BE2C (cell line): ENCODE data around the gene FOXO3.

Source experiments
- DNase-seq: peaks from one replicate; pipeline ENCODE4 v3.0.0-alpha.2; 2020
- H3K27me3 ChIP-seq: fragments of 250-450 bp; sonication (Bioruptor Pico); 2 replicates; pipeline ENCODE4 v1.5.1; 2020; ENCODE audit warnings: mild to moderate bottlenecking
- H3K36me3 ChIP-seq: fragments of 250-450 bp; sonication (Bioruptor Pico); 2 replicates; pipeline ENCODE4 v1.5.1; 2020; ENCODE audit warnings: mild to moderate bottlenecking
- H3K4me1 ChIP-seq: fragments of 250-450 bp; sonication (Bioruptor Pico); 2 replicates; pipeline ENCODE4 v1.5.1; 2020
- H3K4me3 ChIP-seq: 2 replicates; pipeline ENCODE4 v1.5.1; 2011; ENCODE audit warnings: low read depth, low read length
- H3K9me3 ChIP-seq: fragments of 250-450 bp; sonication (Bioruptor Pico); 2 replicates; pipeline ENCODE4 v1.5.1; 2020
- TF ChIP-seq, protein P1 (sequence below): IDR thresholded peaks from 2 replicates; pipeline ENCODE4 v1.5.1; 2012; ENCODE audit warnings: mild to moderate bottlenecking, low read depth, low read length

Gene FOXO3

DNA sequence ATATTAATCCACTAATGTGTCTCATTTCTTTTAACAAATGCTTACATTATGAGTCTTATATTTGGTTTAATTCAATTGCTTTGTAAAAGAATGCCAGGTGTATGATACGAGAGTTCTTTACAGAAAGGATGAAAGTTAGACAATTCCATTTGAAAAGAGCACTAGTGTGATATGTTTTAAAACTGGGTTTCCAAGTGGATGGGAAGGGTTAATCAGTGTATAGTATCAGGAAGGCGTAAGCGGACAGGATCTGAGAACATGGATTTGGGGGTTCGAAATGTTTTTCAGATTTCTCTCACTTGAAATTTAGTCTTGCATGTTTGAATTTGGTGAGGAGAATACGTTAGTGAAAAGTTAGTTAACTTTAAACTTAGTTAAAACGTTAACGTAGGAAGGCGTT is 2.6 kb downstream of the FOXO3 start:
- Histone ChIP-seq H3K4me1 (peaks cover 15% of the 10 kb centered on the region), H3K27me3 (no peaks in the 10 kb centered on the region), H3K4me3 (peak overlapping the region; percentile 93), H3K36me3 (peaks cover 5% of the 10 kb centered on the region; the same call in 1 of the 2 replicates), H3K9me3 (no peaks in the 10 kb centered on the region)
- TF ChIP-seq, protein P1, sequence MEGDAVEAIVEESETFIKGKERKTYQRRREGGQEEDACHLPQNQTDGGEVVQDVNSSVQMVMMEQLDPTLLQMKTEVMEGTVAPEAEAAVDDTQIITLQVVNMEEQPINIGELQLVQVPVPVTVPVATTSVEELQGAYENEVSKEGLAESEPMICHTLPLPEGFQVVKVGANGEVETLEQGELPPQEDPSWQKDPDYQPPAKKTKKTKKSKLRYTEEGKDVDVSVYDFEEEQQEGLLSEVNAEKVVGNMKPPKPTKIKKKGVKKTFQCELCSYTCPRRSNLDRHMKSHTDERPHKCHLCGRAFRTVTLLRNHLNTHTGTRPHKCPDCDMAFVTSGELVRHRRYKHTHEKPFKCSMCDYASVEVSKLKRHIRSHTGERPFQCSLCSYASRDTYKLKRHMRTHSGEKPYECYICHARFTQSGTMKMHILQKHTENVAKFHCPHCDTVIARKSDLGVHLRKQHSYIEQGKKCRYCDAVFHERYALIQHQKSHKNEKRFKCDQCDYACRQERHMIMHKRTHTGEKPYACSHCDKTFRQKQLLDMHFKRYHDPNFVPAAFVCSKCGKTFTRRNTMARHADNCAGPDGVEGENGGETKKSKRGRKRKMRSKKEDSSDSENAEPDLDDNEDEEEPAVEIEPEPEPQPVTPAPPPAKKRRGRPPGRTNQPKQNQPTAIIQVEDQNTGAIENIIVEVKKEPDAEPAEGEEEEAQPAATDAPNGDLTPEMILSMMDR = no peak
- no peak for DNase-seq

DNA sequence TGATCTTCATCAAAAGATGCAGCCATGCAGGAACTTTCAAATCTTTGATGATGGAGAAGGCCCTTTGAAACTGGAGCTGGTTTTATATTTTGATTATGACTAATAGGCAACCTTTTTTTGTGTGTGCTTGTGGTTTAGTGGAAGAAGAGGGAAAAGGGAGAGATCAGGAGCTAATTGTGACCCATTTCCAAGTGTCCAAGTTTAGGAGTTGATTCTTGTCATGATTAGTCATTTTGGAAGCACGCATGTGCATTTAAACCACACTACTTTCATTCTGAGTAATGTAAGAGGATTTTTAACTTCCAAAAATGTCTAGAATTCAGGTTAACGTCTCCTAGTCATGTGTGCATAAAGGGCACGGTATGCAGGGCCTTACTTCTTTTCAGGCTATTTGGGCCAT is 3.5 kb downstream of the FOXO3 start:
- H3K36me3 ChIP-seq = peaks cover 11% of the 10 kb centered on the region
- H3K4me3 ChIP-seq = no peak overlapping the region
- TF ChIP-seq, protein P1 = no peak
- peaks cover 15% of the 10 kb centered on the region for H3K4me1 ChIP-seq
- H3K9me3 ChIP-seq = no peaks in the 10 kb centered on the region
- H3K27me3 ChIP-seq = no peaks in the 10 kb centered on the region
- no peak for DNase-seq

DNA sequence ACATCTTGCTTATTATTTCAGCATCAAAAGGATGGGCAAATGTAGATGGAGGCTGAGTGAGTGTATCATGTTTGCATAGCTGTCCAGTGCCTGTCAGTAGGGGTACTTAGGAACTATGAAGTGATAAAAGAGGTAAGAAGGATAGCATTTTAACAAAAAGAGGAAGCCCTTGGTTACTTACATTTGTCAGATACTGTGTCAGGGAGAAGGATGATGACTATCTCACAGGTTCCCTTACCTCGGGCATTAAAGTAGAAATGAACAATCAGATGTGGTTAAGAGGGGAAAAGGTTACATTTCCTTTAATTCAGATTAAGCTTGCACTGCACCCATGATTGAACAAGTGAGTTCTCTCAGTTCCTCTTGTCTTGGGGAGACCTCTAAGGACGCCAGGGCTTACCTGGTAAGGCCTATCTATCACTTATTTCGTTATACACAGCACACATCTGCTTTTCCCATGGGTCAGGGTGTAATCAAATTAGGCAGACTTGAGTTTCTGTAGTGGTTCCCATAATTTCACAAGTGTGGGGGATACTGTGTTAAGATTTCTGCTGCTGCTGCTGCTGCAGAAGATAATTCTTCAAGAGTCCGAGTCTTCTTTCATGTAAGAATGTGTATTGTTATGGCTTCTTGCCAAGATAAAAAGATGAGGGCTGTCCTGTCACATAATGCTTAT is 4.5 kb downstream of the FOXO3 start:
- peaks cover 15% of the 10 kb centered on the region for H3K36me3 ChIP-seq
- H3K9me3 ChIP-seq = no peaks in the 10 kb centered on the region
- H3K27me3 ChIP-seq = no peaks in the 10 kb centered on the region
- no peak for DNase-seq
- H3K4me3 ChIP-seq = no peak overlapping the region
- TF ChIP-seq, protein P1 = no peak
- H3K4me1 ChIP-seq = peaks cover 15% of the 10 kb centered on the region

DNA sequence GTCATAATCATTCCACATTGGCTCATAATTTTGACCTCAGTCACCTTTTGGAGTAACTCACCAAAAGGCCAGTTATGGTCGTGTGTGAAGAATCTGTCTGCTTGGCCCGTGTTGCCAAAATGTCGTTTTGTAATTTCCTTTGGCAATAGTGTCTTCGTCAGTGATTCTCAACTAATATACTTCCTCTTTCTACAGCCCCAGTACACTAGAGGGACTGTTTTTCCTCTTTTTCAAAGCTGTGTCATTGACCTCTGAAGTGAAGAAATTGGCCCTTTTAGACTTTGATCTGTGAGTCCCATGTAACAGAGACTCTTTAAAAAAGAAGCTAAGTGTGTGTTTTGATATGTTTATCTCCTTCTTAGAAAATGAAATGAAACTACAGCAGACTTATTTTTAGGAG is 5.2 kb downstream of the FOXO3 start:
- H3K36me3 ChIP-seq = peaks cover 19% of the 10 kb centered on the region
- no peaks in the 10 kb centered on the region for H3K27me3 ChIP-seq
- H3K9me3 ChIP-seq = no peaks in the 10 kb centered on the region
- no peak for DNase-seq
- H3K4me1 ChIP-seq = peaks cover 15% of the 10 kb centered on the region
- TF ChIP-seq, protein P1 = no peak
- no peak overlapping the region for H3K4me3 ChIP-seq

DNA sequence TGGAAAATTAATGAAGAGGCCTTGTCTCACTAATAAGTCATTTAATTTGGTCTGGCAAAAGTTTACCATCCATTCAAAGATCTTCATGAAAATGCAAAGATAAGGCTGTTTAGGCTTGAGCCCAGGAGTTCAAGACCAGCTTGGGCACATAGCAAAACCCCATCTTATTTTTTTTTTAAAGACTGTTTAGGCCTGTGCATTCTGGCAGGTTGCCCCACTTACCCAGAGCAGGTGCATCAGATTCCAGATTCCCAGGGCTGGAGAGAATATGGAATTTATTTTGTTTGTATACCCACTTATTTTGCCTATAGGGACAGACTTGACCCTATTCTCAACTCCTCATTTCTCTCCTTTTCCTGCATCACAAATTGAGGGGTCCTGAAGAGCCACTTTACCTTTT is 5.7 kb downstream of the FOXO3 start:
- Histone ChIP-seq H3K27me3 (no peaks in the 10 kb centered on the region), H3K9me3 (no peaks in the 10 kb centered on the region), H3K4me1 (peaks cover 15% of the 10 kb centered on the region), H3K36me3 (peaks cover 24% of the 10 kb centered on the region), H3K4me3 (no peak overlapping the region)
- TF ChIP-seq, protein P1 = no peak
- no peak for DNase-seq

DNA sequence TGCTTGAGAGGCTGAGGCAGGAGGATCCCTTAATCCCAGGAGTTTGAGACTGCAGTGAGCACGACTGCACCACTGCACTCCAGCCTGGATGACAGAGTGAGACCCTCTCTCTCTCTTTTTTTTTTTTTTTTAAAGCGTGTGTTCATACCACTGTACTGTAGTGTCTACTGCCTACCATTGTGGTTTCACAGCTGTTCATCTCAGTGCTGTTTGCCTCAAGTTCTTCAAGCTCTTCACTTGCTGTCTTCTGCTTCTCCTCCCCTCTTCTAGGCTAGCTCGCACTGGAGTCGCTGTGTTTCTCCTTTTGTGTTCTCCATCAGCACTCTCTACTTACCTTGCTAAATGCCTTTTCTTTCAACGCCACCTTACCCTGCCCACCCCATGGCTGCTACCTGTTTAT is 7.4 kb downstream of the FOXO3 start:
- Histone ChIP-seq H3K36me3 (peaks cover 33% of the 10 kb centered on the region), H3K4me1 (peaks cover 15% of the 10 kb centered on the region), H3K9me3 (no peaks in the 10 kb centered on the region), H3K4me3 (no peak overlapping the region), H3K27me3 (no peaks in the 10 kb centered on the region)
- no peak for DNase-seq
- TF ChIP-seq, protein P1 = no peak
